Measurements from ENCODE around the gene GASK1A.

DNA sequence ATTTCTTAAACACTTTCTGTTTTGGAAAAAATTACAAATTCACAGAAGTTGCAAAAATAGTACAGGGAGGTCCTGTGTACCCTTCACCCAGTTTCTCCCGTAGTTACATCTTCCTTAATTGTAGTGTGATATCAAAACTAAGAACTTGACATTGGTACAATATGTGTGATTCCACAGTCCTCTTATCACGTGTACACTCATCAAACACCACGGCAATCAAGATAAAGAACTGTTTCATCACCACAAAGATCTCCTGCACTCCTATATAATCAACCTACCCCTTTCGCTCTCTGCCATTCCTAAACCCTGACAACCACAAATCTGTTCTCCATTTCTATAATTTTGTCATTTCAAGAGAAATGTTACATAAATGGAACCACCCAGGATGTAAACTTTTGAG lies 95.4 kb downstream of the GASK1A start:
- TF ChIP-seq, protein P1, sequence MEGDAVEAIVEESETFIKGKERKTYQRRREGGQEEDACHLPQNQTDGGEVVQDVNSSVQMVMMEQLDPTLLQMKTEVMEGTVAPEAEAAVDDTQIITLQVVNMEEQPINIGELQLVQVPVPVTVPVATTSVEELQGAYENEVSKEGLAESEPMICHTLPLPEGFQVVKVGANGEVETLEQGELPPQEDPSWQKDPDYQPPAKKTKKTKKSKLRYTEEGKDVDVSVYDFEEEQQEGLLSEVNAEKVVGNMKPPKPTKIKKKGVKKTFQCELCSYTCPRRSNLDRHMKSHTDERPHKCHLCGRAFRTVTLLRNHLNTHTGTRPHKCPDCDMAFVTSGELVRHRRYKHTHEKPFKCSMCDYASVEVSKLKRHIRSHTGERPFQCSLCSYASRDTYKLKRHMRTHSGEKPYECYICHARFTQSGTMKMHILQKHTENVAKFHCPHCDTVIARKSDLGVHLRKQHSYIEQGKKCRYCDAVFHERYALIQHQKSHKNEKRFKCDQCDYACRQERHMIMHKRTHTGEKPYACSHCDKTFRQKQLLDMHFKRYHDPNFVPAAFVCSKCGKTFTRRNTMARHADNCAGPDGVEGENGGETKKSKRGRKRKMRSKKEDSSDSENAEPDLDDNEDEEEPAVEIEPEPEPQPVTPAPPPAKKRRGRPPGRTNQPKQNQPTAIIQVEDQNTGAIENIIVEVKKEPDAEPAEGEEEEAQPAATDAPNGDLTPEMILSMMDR (conservative IDR thresholded peaks at IDR 0.05; ENCODE audit: low read length), result no peak
- no peak for TF ChIP-seq EZH2phosphoT487 (IDR thresholded peaks at IDR 0.05; ENCODE audit: borderline replicate concordance, low read depth, low read length)

Data from OCI-LY7 (cell line).